Transverse colon (tissue), 4 donors: ENCODE data around the gene GABRB1. TPM values are rescaled to one million over a fixed set of nuclear protein-coding genes. Genes with fewer than 3 reads are reported as not detected.

Source experiments
- DNase-seq: peaks from one replicate; pipeline ENCODE4 v3.0.0-alpha.2; 2019
- H3K27ac ChIP-seq, 4 donors: fragments of 200-600 bp; sonication (generic); 2 replicates each; pipeline ENCODE4 v1.5.1; 2016 to 2018; ENCODE audit warnings: inconsistent platforms in 4 of 4
- H3K27me3 ChIP-seq: fragments of 200-600 bp; sonication (generic); 2 replicates; pipeline ENCODE4 v1.5.1; 2017; ENCODE audit warnings: inconsistent platforms
- H3K36me3 ChIP-seq, 4 donors: fragments of 200-600 bp; sonication (generic); 2 replicates each; pipeline ENCODE4 v1.5.1; 2017 to 2019; ENCODE audit warnings: inconsistent platforms in 4 of 4
- H3K4me1 ChIP-seq, 4 donors: fragments of 200-600 bp; sonication (generic); 2 replicates each; pipeline ENCODE4 v1.5.1; 2017 to 2020; ENCODE audit warnings: inconsistent platforms in 4 of 4
- H3K4me3 ChIP-seq, 4 donors: fragments of 200-600 bp; sonication (generic); 1 replicate in 1 of 4; 2 replicates in 3 of 4; pipeline versions ENCODE4 v1.5.1 to v1.6.1; 2017 to 2019; ENCODE audit warnings: inconsistent platforms in 4 of 4
- H3K9me3 ChIP-seq, 2 donors: fragments of 200-600 bp; sonication (generic); 2 replicates each; pipeline ENCODE4 v1.5.1; 2017 to 2019; ENCODE audit warnings: inconsistent platforms in 2 of 2
- EP300 ChIP-seq: sonication (generic); formaldehyde crosslinking; IDR thresholded peaks from one replicate; pipeline ENCODE4 v1.6.1; 2017; ENCODE audit warnings: antibody characterized with exemption, low read depth
- POLR2A ChIP-seq: fragments of 450-650 bp; IDR thresholded peaks from one replicate; pipeline ENCODE4 v1.6.1; 2016; ENCODE audit warnings: antibody characterized with exemption, mild to moderate bottlenecking, moderate library complexity
- POLR2AphosphoS5 ChIP-seq, 3 donors: sonication (generic); formaldehyde crosslinking; IDR thresholded peaks; one replicate each; pipeline ENCODE4 v1.6.1; 2016; ENCODE audit warnings: antibody characterized with exemption in 3 of 3
- WGBS, 2 donors: methylation state at CpG; one replicate each; pipeline ENCODE4 v1.1.5; 2018; ENCODE audit warnings: low coverage in 1 of 2; 5-methylcytosine and 5-hydroxymethylcytosine counted together
- in situ Hi-C, 4 donors: fragments of 200-750 bp; cut with MboI; loops; one replicate each; pipeline versions ENCODE4 v1.15.0 to v1.15.1; 2017; ENCODE audit warnings: low sequenced_read_pairs in 3 of 4, low pct_ligation_motif_present in 1 of 4, low pct_unique_long_range_greater_than_20kb in 1 of 4
- intact Hi-C: fragments of 100-400 bp; cut with DNase I; formaldehyde crosslinking; loops from one replicate; pipeline ENCODE4 v1.15.1; 2023; ENCODE audit warnings: low total_unique reads
- total RNA-seq, 4 donors: library from RNA; depleted of rRNA; stranded (reverse); fragments of >200 nt; gene quantifications; one replicate each; pipeline ENCODE4 v1.1.0, GENCODE V29; 2016
- TF ChIP-seq, protein P1 (sequence below), 5 experiments: fragments of 200-600 bp in 3 of 5; fragments of 450-650 bp in 2 of 5; sonication (generic) in 3 of 5; IDR thresholded peaks; 1 replicate in 2 of 5; 2 replicates in 3 of 5; pipeline ENCODE4 v1.5.1; 2016 to 2017; ENCODE audit warnings: antibody characterized with exemption in 5 of 5, inconsistent platforms in 3 of 5, mild to moderate bottlenecking in 2 of 5, moderate library complexity in 1 of 5

GABRB1 gene
- total RNA-seq, 4 donors from 2014 or later: 0.14 to 19.7 (median 0.48) TPM; not detected in 1

DNA sequence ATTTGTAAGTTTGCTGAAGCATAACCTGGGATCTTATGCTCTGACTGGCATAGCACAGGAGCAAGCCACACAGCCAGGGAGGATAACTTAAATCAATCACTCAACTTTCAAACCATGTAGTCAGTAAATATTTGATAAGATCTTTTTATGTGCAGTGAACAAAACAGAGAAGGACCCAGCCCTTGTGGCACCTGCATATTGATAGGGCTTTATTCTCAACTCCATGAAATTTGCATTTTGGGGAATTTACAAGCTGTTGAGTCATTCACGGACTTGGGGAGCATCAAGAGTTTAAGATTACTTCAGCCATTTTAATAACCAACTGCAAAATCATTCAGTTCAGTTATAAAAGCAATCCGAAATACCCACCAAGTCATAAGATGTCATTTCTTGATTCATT lies 309.5 kb downstream of the GABRB1 start:
- intact Hi-C loops: no loop called here

DNA sequence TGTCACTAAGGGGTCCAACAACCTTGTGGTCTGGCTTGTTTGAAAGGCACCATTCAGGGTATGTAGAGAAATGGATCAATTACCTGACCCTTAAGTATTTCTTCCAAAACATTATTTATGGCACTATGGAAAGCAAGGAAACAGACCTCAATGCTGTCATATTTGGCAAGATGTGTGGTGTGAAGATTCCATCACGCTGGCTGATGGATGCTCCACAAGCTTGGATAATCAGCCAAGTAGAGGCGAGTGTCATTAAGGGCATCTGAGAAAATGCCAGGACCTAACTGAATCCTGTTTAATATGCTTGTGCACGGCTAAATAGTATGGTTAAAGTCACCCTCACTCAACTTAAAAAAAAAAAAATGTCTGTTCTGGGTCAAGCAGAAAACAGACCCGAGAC lies 311.4 kb downstream of the GABRB1 start:
- intact Hi-C loops (no loop called here), in situ Hi-C loops (no loop called here)
- H3K4me1 ChIP-seq: no peaks in the 10 kb centered on the region
- WGBS, 2 donors: 64 to 74% methylated on average over 4 of the region's 4 CpGs
- no peaks in the 10 kb centered on the region for H3K27me3 ChIP-seq
- TF ChIP-seq POLR2AphosphoS5 (IDR thresholded peaks at IDR 0.05): no peak
- TF ChIP-seq EP300: no peak
- no peak for TF ChIP-seq POLR2A
- TF ChIP-seq, protein P1, sequence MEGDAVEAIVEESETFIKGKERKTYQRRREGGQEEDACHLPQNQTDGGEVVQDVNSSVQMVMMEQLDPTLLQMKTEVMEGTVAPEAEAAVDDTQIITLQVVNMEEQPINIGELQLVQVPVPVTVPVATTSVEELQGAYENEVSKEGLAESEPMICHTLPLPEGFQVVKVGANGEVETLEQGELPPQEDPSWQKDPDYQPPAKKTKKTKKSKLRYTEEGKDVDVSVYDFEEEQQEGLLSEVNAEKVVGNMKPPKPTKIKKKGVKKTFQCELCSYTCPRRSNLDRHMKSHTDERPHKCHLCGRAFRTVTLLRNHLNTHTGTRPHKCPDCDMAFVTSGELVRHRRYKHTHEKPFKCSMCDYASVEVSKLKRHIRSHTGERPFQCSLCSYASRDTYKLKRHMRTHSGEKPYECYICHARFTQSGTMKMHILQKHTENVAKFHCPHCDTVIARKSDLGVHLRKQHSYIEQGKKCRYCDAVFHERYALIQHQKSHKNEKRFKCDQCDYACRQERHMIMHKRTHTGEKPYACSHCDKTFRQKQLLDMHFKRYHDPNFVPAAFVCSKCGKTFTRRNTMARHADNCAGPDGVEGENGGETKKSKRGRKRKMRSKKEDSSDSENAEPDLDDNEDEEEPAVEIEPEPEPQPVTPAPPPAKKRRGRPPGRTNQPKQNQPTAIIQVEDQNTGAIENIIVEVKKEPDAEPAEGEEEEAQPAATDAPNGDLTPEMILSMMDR (IDR thresholded peaks at IDR 0.05): no peak
- DNase-seq: no peak
- no peaks in the 10 kb centered on the region for H3K9me3 ChIP-seq
- H3K36me3 ChIP-seq: no peaks in the 10 kb centered on the region
- no peak overlapping the region for H3K27ac ChIP-seq
- no peak overlapping the region for H3K4me3 ChIP-seq

More for the DNA sequence above, 309.5 kb downstream of the GABRB1 start:
- in situ Hi-C loops: no loop called here
- Histone ChIP-seq H3K27me3 (no peaks in the 10 kb centered on the region), H3K27ac (no peak overlapping the region), H3K4me3 (no peak overlapping the region), H3K4me1 (no peaks in the 10 kb centered on the region), H3K9me3 (no peaks in the 10 kb centered on the region), H3K36me3 (no peaks in the 10 kb centered on the region)
- WGBS, 2 donors: 68 to 100% methylated on average over 1 to 2 of the region's 2 CpGs
- no peak for TF ChIP-seq POLR2AphosphoS5 (IDR thresholded peaks at IDR 0.05)
- TF ChIP-seq POLR2A: no peak
- TF ChIP-seq, protein P1 (IDR thresholded peaks at IDR 0.05): no peak
- TF ChIP-seq EP300: no peak
- DNase-seq: no peak

DNA sequence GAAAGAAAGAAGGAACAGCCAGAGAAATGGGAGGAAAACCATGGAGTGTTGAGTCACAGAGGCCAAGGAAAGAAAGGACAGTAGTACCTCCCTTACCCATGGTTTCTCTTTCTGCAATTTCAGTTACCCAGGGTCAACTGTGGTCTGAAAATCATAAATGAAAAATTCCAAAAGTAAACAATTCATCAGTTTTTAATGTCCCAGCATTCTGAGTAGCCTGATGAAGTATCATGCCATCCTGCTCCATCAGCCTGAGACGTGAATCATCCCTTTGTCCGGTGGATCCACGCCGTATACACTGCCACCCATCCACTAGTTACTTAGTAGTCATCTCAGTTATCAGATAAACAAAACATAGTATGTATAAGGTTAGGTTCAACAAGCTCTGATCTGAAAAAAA lies 318.0 kb downstream of the GABRB1 start:
- TF ChIP-seq POLR2A (no peak), POLR2AphosphoS5 (IDR thresholded peaks at IDR 0.05) (no peak), EP300 (no peak)
- TF ChIP-seq, protein P1 (IDR thresholded peaks at IDR 0.05): no peak
- Histone ChIP-seq H3K36me3 (no peaks in the 10 kb centered on the region), H3K9me3 (no peaks in the 10 kb centered on the region), H3K27me3 (no peaks in the 10 kb centered on the region), H3K4me1 (no peaks in the 10 kb centered on the region), H3K4me3 (no peak overlapping the region), H3K27ac (no peak overlapping the region)
- intact Hi-C loops (no loop called here), in situ Hi-C loops (no loop called here)
- DNase-seq: no peak
- whole genome bisulfite sequencing, 2 donors: 93 to 96% methylated on average over 4 of the region's 4 CpGs

DNA sequence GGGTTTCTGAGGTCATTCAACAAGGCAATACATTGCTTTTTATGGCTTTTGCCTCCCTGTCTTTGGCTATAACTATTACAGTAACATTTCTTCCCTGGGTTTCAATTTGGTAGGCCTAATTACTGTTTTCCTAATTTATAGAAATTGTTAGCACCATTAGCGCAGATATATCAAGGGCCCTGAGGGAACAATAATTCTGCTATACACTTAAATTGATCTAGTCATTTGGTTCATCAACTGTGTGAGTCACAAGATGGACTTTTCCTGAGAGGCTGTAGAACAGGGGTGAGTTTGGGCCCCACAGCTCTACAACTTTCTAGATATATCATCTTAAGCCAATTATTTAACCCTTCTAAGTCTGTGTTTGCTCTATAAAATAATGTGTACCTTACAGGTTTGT lies 324.2 kb downstream of the GABRB1 start:
- Histone ChIP-seq H3K27ac (no peak overlapping the region), H3K27me3 (no peaks in the 10 kb centered on the region), H3K36me3 (no peaks in the 10 kb centered on the region), H3K9me3 (no peaks in the 10 kb centered on the region), H3K4me3 (no peak overlapping the region), H3K4me1 (no peaks in the 10 kb centered on the region)
- TF ChIP-seq, protein P1 (IDR thresholded peaks at IDR 0.05): no peak
- TF ChIP-seq EP300 (no peak), POLR2AphosphoS5 (IDR thresholded peaks at IDR 0.05) (no peak), POLR2A (no peak)
- intact Hi-C loops: no loop called here
- in situ Hi-C loops: no loop called here
- DNase-seq: no peak
- WGBS, 2 donors: 95 to 100% methylated on average over 1 of the region's 1 CpG
